GM12878 (cell line): ENCODE data around the gene FAM200A. TPM values are rescaled to one million over a fixed set of nuclear protein-coding genes. Genes with fewer than 3 reads are reported as not detected.

ENCODE experiments used
- BRCA1 ChIP-seq: IDR thresholded peaks from 2 replicates; pipeline ENCODE4 v1.6.1; 2011; ENCODE audit warnings: low read depth, low read length, improper control_type of control experiment
- CBFB ChIP-seq: IDR thresholded peaks from 2 replicates; pipeline ENCODE4 v1.6.1; 2016; ENCODE audit warnings: antibody characterized with exemption, low read depth
- ESRRA ChIP-seq: IDR thresholded peaks from 2 replicates; pipeline ENCODE4 v1.6.1; 2012; ENCODE audit warnings: mild to moderate bottlenecking, low read length, improper control_type of control experiment
- FOS ChIP-seq: IDR thresholded peaks from 3 replicates; pipeline ENCODE4 v1.6.1; 2011; ENCODE audit warnings: borderline replicate concordance; ENCODE audit not compliant: insufficient read length; ENCODE audit errors: extremely low read depth
- HCFC1 ChIP-seq: fragments of 150-350 bp; IDR thresholded peaks from 2 replicates; pipeline ENCODE4 v1.6.1; 2014; ENCODE audit warnings: low read length
- NFIC ChIP-seq: IDR thresholded peaks from 2 replicates; pipeline ENCODE4 v1.6.1; 2012; ENCODE audit warnings: low read depth, mild to moderate bottlenecking, inconsistent platforms, low read length, moderate library complexity
- PML ChIP-seq: IDR thresholded peaks from 2 replicates; pipeline ENCODE4 v1.6.1; 2012; ENCODE audit warnings: low read length, inconsistent platforms
- RBBP5 ChIP-seq: fragments of 200-600 bp; sonication (generic); conservative IDR thresholded peaks from 2 replicates; pipeline ENCODE4 v1.6.1; 2016
- TAF1 ChIP-seq: IDR thresholded peaks from 2 replicates; pipeline ENCODE4 v1.6.1; 2011; ENCODE audit warnings: mild to moderate bottlenecking, low read depth, low read length, borderline replicate concordance
- TBL1XR1 ChIP-seq: IDR thresholded peaks from 2 replicates; pipeline ENCODE4 v1.6.1; 2012; ENCODE audit warnings: low read depth, low read length, improper control_type of control experiment
- WRNIP1 ChIP-seq: IDR thresholded peaks from 2 replicates; pipeline ENCODE4 v1.6.1; 2011; ENCODE audit warnings: low read depth, low read length, improper control_type of control experiment, borderline replicate concordance
- polyA plus RNA-seq, 11 experiments: library from polyadenylated mRNA; depleted of rRNA in 4 of 11; unstranded in 6 of 11; stranded (reverse) in 5 of 11; fragments of >200 nt; fragmentation: Nextera tagmentation in 4 of 11; fragmentation: Illumina TruSeq in 1 of 11; extraction: Ambion mirVana in 4 of 11; extraction: Trizol in 1 of 11; gene quantifications; 1 replicate in 1 of 11; 2 replicates in 10 of 11; pipeline versions ENCODE4 v1.2.1 to v1.2.3, GENCODE V29; 2011 to 2016; ENCODE audit warnings: inconsistent platforms in 2 of 11, missing spikeins in 2 of 11, low read depth in 1 of 11
- total RNA-seq, 4 experiments: library from RNA; depleted of rRNA in 3 of 4; stranded (reverse); fragments of >200 nt in 3 of 4; fragmentation: Illumina TruSeq in 1 of 4; extraction: Trizol in 1 of 4; gene quantifications; 2 replicates each; pipeline versions ENCODE4 v1.2.1 to v1.2.3, GENCODE V29; 2013 to 2021
- TF ChIP-seq, protein P1 (sequence below): fragments of 450-650 bp; formaldehyde crosslinking; IDR thresholded peaks from 2 replicates; pipeline ENCODE4 v1.4.0; 2020; ENCODE audit warnings: mild to moderate bottlenecking, moderate library complexity
- TF ChIP-seq, protein P2 (sequence below): IDR thresholded peaks from 2 replicates; pipeline ENCODE4 v1.6.1; 2011; ENCODE audit warnings: mild to moderate bottlenecking, low read depth, low read length, moderate library complexity; ENCODE audit not compliant: insufficient replicate concordance
- TF ChIP-seq, protein P3 (sequence below): fragments of 450-650 bp; IDR thresholded peaks from 2 replicates; pipeline ENCODE4 v1.6.1; 2017; ENCODE audit warnings: mild to moderate bottlenecking, moderate library complexity
- TF ChIP-seq, protein P4 (sequence below): IDR thresholded peaks from 2 replicates; pipeline ENCODE4 v1.6.1; 2012; ENCODE audit warnings: improper control_type of control experiment, low read depth, low read length; ENCODE audit not compliant: insufficient replicate concordance

FAM200A gene
- total and polyA plus RNA-seq, 10 of the 15 experiments (the other 5 are each of a cell fraction or from before 2014, with no cell fraction given), result 2.7 to 9.0 (median 6.5) TPM

DNA sequence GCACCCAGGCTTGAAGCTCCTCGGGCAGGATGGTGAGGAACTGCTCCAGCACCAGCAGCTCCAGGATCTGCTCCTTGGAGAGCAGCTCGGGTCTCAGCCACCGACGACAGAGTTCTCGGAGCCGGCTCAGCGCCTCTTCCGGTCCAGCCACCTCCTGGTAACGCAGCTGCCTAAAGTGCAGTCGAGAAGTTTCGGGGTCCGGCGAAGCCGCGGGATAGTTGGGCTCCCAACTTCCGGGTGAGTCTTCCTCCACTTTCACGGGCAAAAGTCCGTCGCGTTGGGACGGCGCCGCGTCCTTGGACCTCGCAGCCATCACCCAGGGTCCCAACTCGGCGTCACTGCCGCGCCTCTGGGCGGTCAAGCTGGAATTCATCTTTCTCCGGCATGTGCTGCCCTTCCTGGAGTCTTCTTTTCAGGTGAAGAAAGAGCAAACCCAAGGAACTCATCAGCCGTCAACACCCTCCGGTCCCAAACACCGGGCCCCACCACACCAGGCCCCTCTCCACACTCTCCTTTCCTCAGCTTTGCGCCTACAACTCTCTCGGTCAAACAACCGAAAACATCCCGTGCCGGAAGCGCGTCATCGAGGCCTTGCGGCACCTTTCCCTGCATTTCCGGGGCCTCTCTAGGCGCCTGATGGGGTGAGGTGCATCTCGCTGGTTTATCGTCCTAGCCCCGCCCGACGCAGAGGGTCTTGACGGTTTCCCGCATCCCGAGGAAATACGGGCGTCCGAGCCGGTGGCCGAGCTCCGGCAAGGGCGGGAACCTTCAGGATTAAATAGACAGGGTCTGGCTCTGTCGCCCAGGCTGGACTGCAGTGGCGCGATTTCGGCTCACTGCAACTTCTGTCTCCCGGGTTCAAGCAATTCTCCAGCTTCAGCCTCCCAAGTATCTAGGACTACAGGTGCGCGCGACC is 51.9 kb downstream of the FAM200A start, which contains the start of gene ZNF394 (continued):
- TF ChIP-seq, protein P1, sequence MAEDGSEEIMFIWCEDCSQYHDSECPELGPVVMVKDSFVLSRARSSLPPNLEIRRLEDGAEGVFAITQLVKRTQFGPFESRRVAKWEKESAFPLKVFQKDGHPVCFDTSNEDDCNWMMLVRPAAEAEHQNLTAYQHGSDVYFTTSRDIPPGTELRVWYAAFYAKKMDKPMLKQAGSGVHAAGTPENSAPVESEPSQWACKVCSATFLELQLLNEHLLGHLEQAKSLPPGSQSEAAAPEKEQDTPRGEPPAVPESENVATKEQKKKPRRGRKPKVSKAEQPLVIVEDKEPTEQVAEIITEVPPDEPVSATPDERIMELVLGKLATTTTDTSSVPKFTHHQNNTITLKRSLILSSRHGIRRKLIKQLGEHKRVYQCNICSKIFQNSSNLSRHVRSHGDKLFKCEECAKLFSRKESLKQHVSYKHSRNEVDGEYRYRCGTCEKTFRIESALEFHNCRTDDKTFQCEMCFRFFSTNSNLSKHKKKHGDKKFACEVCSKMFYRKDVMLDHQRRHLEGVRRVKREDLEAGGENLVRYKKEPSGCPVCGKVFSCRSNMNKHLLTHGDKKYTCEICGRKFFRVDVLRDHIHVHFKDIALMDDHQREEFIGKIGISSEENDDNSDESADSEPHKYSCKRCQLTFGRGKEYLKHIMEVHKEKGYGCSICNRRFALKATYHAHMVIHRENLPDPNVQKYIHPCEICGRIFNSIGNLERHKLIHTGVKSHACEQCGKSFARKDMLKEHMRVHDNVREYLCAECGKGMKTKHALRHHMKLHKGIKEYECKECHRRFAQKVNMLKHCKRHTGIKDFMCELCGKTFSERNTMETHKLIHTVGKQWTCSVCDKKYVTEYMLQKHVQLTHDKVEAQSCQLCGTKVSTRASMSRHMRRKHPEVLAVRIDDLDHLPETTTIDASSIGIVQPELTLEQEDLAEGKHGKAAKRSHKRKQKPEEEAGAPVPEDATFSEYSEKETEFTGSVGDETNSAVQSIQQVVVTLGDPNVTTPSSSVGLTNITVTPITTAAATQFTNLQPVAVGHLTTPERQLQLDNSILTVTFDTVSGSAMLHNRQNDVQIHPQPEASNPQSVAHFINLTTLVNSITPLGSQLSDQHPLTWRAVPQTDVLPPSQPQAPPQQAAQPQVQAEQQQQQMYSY (CRISPR knock-in tag), result no peak
- TF ChIP-seq PML (peak; percentile 85), NFIC (no peak), TBL1XR1 (no peak), BRCA1 (no peak), ESRRA (no peak), WRNIP1 (no peak), HCFC1 (peak; percentile 78), FOS (no peak), TAF1 (peak; percentile 84; the same call in 1 of the 2 replicates), RBBP5 (no peak), CBFB (peak; percentile 82; the same call in 1 of the 2 replicates)
- TF ChIP-seq, protein P2, sequence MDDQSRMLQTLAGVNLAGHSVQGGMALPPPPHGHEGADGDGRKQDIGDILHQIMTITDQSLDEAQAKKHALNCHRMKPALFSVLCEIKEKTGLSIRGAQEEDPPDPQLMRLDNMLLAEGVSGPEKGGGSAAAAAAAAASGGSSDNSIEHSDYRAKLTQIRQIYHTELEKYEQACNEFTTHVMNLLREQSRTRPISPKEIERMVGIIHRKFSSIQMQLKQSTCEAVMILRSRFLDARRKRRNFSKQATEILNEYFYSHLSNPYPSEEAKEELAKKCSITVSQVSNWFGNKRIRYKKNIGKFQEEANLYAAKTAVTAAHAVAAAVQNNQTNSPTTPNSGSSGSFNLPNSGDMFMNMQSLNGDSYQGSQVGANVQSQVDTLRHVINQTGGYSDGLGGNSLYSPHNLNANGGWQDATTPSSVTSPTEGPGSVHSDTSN, result no peak
- TF ChIP-seq, protein P3, sequence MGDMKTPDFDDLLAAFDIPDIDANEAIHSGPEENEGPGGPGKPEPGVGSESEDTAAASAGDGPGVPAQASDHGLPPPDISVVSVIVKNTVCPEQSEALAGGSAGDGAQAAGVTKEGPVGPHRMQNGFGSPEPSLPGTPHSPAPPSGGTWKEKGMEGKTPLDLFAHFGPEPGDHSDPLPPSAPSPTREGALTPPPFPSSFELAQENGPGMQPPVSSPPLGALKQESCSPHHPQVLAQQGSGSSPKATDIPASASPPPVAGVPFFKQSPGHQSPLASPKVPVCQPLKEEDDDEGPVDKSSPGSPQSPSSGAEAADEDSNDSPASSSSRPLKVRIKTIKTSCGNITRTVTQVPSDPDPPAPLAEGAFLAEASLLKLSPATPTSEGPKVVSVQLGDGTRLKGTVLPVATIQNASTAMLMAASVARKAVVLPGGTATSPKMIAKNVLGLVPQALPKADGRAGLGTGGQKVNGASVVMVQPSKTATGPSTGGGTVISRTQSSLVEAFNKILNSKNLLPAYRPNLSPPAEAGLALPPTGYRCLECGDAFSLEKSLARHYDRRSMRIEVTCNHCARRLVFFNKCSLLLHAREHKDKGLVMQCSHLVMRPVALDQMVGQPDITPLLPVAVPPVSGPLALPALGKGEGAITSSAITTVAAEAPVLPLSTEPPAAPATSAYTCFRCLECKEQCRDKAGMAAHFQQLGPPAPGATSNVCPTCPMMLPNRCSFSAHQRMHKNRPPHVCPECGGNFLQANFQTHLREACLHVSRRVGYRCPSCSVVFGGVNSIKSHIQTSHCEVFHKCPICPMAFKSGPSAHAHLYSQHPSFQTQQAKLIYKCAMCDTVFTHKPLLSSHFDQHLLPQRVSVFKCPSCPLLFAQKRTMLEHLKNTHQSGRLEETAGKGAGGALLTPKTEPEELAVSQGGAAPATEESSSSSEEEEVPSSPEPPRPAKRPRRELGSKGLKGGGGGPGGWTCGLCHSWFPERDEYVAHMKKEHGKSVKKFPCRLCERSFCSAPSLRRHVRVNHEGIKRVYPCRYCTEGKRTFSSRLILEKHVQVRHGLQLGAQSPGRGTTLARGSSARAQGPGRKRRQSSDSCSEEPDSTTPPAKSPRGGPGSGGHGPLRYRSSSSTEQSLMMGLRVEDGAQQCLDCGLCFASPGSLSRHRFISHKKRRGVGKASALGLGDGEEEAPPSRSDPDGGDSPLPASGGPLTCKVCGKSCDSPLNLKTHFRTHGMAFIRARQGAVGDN, result no peak
- TF ChIP-seq, protein P4, sequence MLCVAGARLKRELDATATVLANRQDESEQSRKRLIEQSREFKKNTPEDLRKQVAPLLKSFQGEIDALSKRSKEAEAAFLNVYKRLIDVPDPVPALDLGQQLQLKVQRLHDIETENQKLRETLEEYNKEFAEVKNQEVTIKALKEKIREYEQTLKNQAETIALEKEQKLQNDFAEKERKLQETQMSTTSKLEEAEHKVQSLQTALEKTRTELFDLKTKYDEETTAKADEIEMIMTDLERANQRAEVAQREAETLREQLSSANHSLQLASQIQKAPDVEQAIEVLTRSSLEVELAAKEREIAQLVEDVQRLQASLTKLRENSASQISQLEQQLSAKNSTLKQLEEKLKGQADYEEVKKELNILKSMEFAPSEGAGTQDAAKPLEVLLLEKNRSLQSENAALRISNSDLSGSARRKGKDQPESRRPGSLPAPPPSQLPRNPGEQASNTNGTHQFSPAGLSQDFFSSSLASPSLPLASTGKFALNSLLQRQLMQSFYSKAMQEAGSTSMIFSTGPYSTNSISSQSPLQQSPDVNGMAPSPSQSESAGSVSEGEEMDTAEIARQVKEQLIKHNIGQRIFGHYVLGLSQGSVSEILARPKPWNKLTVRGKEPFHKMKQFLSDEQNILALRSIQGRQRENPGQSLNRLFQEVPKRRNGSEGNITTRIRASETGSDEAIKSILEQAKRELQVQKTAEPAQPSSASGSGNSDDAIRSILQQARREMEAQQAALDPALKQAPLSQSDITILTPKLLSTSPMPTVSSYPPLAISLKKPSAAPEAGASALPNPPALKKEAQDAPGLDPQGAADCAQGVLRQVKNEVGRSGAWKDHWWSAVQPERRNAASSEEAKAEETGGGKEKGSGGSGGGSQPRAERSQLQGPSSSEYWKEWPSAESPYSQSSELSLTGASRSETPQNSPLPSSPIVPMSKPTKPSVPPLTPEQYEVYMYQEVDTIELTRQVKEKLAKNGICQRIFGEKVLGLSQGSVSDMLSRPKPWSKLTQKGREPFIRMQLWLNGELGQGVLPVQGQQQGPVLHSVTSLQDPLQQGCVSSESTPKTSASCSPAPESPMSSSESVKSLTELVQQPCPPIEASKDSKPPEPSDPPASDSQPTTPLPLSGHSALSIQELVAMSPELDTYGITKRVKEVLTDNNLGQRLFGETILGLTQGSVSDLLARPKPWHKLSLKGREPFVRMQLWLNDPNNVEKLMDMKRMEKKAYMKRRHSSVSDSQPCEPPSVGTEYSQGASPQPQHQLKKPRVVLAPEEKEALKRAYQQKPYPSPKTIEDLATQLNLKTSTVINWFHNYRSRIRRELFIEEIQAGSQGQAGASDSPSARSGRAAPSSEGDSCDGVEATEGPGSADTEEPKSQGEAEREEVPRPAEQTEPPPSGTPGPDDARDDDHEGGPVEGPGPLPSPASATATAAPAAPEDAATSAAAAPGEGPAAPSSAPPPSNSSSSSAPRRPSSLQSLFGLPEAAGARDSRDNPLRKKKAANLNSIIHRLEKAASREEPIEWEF, result no peak
